GM19468 (cell line): Measurements from ENCODE around the gene SRC.

Source experiments
- ATAC-seq: cut with Tn5 transposase; IDR thresholded peaks from one replicate; pipeline ENCODE4 v1.9.1; 2021; ENCODE audit warnings: mild to moderate bottlenecking, moderate library complexity, moderate number of reproducible peaks; ENCODE audit not compliant: unreplicated experiment; ENCODE audit errors: extremely low read depth

SRC gene

GRCh38 chr20:37390891-37391525 is 45.1 kb downstream of the SRC start:
- ATAC-seq: no peak

GRCh38 chr20:37392441-37393195 is 46.7 kb downstream of the SRC start:
- no peak for ATAC-seq

- no peak for ATAC-seq
Measured at GRCh38 chr20:37393196-37393862, 47.4 kb downstream of the SRC start.

- ATAC-seq: no peak
Measured at GRCh38 chr20:37393863-37394542, 48.1 kb downstream of the SRC start.

GRCh38 chr20:37394543-37395409 is 48.8 kb downstream of the SRC start:
- no peak for ATAC-seq

- no peak for ATAC-seq
Measured at GRCh38 chr20:37395410-37395797, 49.5 kb downstream of the SRC start.

GRCh38 chr20:37395921-37396415 is 50.0 kb downstream of the SRC start:
- ATAC-seq: no peak

GRCh38 chr20:37396416-37397075 is 50.6 kb downstream of the SRC start:
- ATAC-seq: no peak

GRCh38 chr20:37397076-37397953 is 51.4 kb downstream of the SRC start:
- ATAC-seq: no peak

- no peak for ATAC-seq
Measured at GRCh38 chr20:37397954-37398749, 52.2 kb downstream of the SRC start.

GRCh38 chr20:37398750-37399621 is 53.0 kb downstream of the SRC start:
- no peak for ATAC-seq

GRCh38 chr20:37401282-37401929 is 55.5 kb downstream of the SRC start:
- ATAC-seq: no peak

GRCh38 chr20:37401930-37402675 is 56.2 kb downstream of the SRC start:
- no peak for ATAC-seq

GRCh38 chr20:37403107-37404033 is 57.4 kb downstream of the SRC start:
- ATAC-seq: no peak
